ENCODE results near the gene ITGA2. TPM values are rescaled to one million over a fixed set of nuclear protein-coding genes. Genes with fewer than 3 reads are reported as not detected.

Gene ITGA2
- total and polyA plus RNA-seq, 9 of the 15 experiments (the other 6 are each of a cell fraction or from before 2014, with no cell fraction given): 0.01 to 0.09 (median 0.03) TPM; not detected in 5

DNA sequence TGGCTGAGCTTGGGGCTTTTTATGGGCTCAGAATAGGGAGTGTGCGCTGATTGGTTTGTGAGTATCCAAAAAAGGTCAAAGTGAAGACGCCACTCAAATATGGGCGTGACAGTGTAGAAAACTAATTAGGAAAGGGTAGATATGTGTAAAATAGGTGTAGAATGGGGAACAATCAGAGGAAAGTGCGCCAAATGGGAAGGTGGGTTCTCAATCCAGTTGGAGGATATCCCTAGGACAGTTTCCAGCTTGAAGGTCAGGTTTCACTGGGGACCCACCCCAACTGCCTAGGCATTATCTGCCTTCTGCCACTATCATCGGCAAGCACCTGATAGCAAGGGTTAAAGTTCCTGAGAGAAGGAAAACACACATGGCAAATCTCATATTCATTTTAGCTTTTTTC lies 129.7 kb downstream of the ITGA2 start:
- ChIA-PET POLR2A (interaction anchor here (0.7 to 1.8 kb wide), 4 partner anchors 9 to 312 kb away, joined by 3 to 6 read pairs (median 4); partner anchors contain the start of gene MOCS2), CTCF (ENCODE audit: low intra/inter-chr PET ratio) (no interaction called here)
- H4K20me1 ChIP-seq (replicated peaks; ENCODE audit: control insufficient read depth, insufficient read depth, low read length): no peaks in the 10 kb centered on the region
- peak overlapping the region; percentile 82 for H2AFZ ChIP-seq (ENCODE audit: low read depth, low read length)
- H3K27me3 ChIP-seq (ENCODE audit: control insufficient read depth in 2 of 2, insufficient read depth in 2 of 2, low read length in 2 of 2): no peaks in the 10 kb centered on the region
- H3K36me3 ChIP-seq (ENCODE audit: control insufficient read depth, insufficient read depth, low read length): no peaks in the 10 kb centered on the region
- intact Hi-C loops (cut with micrococcal nuclease): no loop called here
- peak overlapping the region in 1 of 2 experiments; percentile 21; a peak in 1 of 4 replicates for H3K9ac ChIP-seq (ENCODE audit: insufficient read depth in 1 of 2, low read depth in 2 of 2, low read length in 2 of 2)
- H3K4me3 ChIP-seq: no peak overlapping the region
- BruUV-seq (replicated peaks): no TSS peak
- no peaks in the 10 kb centered on the region for H3K9me1 ChIP-seq (ENCODE audit: control insufficient read depth, insufficient read depth, low read length)
- peaks cover 16 to 25% of the 10 kb centered on the region in 2 experiments; a peak in 4 of 5 replicates for H3K4me1 ChIP-seq (replicated peaks in 1 of 2; ENCODE audit: control insufficient read depth in 2 of 2, insufficient read depth in 2 of 2, low read length in 2 of 2)
- FAIRE-seq: peak; percentile 82
- H3K9me3 ChIP-seq (replicated peaks; ENCODE audit: control insufficient read depth, insufficient read depth, low read depth, low read length): no peaks in the 10 kb centered on the region
- ATAC-seq: peak; percentile 74
- H3K4me2 ChIP-seq (ENCODE audit: insufficient read depth, low read length): peak overlapping the region; percentile 66
- no peaks in the 10 kb centered on the region for H3K79me2 ChIP-seq (ENCODE audit: control insufficient read depth, insufficient read depth, low read length)
- WGBS (ENCODE audit: insufficient coverage, low coverage, missing lambda C conversion rate): 0% methylated on average over 5 of the region's 5 CpGs
- in situ Hi-C loops (cut with MboI): no loop called here
- peak in 2 of 4 experiments; percentile 53 to 74 for DNase-seq (ENCODE audit: extremely low read depth in 1 of 4, low spot score in 3 of 4)
- peak overlapping the region; percentile 68 for H3K27ac ChIP-seq (ENCODE audit: extremely low read depth, low read depth, low read length)
- TF ChIP-seq, protein P1, sequence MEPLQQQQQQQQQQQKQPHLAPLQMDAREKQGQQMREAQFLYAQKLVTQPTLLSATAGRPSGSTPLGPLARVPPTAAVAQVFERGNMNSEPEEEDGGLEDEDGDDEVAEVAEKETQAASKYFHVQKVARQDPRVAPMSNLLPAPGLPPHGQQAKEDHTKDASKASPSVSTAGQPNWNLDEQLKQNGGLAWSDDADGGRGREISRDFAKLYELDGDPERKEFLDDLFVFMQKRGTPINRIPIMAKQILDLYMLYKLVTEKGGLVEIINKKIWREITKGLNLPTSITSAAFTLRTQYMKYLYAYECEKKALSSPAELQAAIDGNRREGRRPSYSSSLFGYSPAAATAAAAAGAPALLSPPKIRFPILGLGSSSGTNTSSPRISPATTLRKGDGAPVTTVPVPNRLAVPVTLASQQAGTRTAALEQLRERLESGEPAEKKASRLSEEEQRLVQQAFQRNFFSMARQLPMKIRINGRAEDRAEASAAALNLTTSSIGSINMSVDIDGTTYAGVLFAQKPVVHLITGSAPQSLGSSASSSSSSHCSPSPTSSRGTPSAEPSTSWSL (CRISPR knock-in tag; IDR thresholded peaks at IDR 0.05; ENCODE audit: borderline replicate concordance): no peak
- TF ChIP-seq NONO (IDR thresholded peaks at IDR 0.05; ENCODE audit: low read depth in 2 of 2, low read length in 1 of 2) (no peak), KDM4B (IDR thresholded peaks at IDR 0.05; ENCODE audit: borderline replicate concordance in 2 of 2, low read depth in 1 of 2) (no peak), SMARCE1 (IDR thresholded peaks at IDR 0.05) (peak; percentile 68; the same call in 1 of the 2 replicates), ZNF584 (CRISPR knock-in tag; IDR thresholded peaks at IDR 0.05; ENCODE audit: low read depth) (no peak), ZNF695 (CRISPR knock-in tag; IDR thresholded peaks at IDR 0.05) (no peak), ARID1B (IDR thresholded peaks at IDR 0.05) (peak; percentile 90), SRSF7 (optimal IDR thresholded peaks at IDR 0.05; ENCODE audit: low read depth, low read length) (no peak), POU5F1 (IDR thresholded peaks at IDR 0.05; ENCODE audit: borderline replicate concordance, low read depth, low read length, partially characterized antibody) (no peak), BCLAF1 (IDR thresholded peaks at IDR 0.05; ENCODE audit: borderline replicate concordance in 1 of 2, control insufficient read depth in 1 of 2, low read depth in 2 of 2, low read length in 1 of 2) (no peak), TCF7L2 (IDR thresholded peaks at IDR 0.05; ENCODE audit: low read depth, low read length) (no peak), ZNF174 (CRISPR knock-in tag; IDR thresholded peaks at IDR 0.05) (no peak), CHCHD3 (CRISPR knock-in tag; IDR thresholded peaks at IDR 0.05) (no peak), ZFP1 (CRISPR knock-in tag; IDR thresholded peaks at IDR 0.05) (no peak), FOSL1 (tag; conservative IDR thresholded peaks at IDR 0.05) (no peak)
- TF ChIP-seq, protein P2, sequence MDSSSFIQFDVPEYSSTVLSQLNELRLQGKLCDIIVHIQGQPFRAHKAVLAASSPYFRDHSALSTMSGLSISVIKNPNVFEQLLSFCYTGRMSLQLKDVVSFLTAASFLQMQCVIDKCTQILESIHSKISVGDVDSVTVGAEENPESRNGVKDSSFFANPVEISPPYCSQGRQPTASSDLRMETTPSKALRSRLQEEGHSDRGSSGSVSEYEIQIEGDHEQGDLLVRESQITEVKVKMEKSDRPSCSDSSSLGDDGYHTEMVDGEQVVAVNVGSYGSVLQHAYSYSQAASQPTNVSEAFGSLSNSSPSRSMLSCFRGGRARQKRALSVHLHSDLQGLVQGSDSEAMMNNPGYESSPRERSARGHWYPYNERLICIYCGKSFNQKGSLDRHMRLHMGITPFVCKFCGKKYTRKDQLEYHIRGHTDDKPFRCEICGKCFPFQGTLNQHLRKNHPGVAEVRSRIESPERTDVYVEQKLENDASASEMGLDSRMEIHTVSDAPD (CRISPR knock-in tag; IDR thresholded peaks at IDR 0.05): no peak

Data from K562 (cell line).